Measurements from ENCODE around the gene NEDD4L.

GRCh38 chr18:58191626-58192025 is 147.6 kb downstream of the NEDD4L start:
- no peak for TF ChIP-seq CTCF (IDR thresholded peaks at IDR 0.05)
- no peak for TF ChIP-seq POLR2A (IDR thresholded peaks at IDR 0.05)

All from testis (tissue), 2 donors.